GM19372 (cell line): Measurements from ENCODE around the gene CMTM5.

ENCODE experiments used
- ATAC-seq: cut with Tn5 transposase; IDR thresholded peaks from one replicate; pipeline ENCODE4 v1.9.1; 2021; ENCODE audit warnings: mild to moderate bottlenecking, low read depth, moderate library complexity; ENCODE audit not compliant: unreplicated experiment

Gene CMTM5, protein sequence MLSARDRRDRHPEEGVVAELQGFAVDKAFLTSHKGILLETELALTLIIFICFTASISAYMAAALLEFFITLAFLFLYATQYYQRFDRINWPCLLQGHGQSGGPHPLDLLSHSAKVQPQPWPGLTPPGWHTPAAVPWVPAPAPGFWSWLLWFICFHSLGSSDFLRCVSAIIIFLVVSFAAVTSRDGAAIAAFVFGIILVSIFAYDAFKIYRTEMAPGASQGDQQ

DNA sequence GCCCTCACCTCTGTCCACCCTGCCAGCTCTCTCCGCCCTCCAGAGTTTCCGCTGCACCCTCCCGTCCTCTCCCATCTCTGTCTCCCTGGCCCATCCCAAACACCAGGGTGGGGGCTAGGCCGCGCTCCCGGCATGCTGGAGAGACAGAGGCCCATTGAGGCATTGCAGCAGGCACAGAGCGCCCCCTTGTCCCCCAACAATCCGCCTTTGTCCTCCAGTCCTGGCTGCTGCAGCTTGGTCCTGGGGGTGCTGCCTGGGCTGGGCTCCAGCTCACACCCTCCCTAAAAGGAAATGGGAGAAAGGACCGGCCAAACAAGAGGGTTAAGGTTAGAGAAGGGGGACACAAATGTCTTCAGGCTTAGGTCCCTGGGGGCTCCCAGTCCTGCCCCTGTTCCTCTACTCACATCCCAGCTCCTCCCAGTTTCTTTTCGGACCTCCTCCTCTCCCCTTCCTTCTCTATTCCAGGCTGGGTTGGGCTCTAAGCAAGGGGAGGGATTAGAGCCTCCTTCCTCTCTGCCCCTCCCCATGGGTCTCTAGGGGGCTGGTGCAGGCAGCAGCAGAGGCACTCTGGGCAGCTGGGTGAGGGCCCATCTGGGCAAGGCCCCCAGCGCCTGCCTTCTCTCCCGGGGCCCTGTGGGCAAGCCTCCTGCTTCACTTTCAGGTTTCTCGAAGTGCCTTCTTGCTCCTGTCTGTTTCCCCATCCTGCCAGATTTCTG lies at the start of gene CMTM5:
CMTM5 (plus strand) TSS at position 565 of the 716 bp plus-strand sequence. CDS start 206 bp downstream, outside the sequence.
- ATAC-seq, result no peak

DNA sequence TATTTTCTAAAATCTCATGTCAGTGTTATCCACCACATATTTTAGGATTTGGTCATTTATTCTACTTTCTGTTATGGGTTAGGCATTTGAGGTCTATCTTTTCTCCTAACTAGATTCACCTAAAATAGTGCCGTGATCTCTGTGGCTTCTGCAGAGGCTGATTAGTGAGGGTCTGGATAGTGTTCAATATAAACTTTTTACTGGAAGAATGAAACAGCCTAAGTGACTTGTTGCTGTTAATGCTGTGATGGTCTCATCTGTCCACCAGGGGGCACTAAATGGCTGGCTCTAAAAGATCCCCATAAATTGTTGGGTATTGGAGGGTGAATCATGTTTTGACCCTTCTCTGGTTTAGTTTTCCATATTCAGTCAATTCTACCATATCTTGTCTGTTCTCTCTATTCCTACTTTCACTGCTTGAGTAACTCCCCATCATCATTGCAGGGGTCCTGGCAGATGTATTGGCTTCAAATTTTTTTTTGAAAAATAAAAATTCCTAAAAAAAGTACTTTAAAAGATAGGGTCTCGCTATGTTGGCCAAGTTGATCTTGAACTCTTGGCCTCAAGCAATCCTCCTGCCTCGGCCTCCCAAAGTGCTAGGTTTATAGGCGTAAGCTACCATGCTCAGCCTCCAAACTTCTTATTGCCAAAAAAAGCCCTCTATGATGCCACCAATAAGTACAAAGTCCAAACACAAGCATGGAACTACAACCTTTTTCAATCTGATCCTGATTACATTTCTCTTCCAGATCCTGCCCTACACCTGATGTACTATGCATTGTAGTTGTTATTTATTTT lies 48.7 kb upstream of the CMTM5 start:
- ATAC-seq, result no peak

- ATAC-seq, result no peak
Observed at GRCh38 chr14:23335623-23336022, 41.2 kb upstream of the CMTM5 start.

DNA sequence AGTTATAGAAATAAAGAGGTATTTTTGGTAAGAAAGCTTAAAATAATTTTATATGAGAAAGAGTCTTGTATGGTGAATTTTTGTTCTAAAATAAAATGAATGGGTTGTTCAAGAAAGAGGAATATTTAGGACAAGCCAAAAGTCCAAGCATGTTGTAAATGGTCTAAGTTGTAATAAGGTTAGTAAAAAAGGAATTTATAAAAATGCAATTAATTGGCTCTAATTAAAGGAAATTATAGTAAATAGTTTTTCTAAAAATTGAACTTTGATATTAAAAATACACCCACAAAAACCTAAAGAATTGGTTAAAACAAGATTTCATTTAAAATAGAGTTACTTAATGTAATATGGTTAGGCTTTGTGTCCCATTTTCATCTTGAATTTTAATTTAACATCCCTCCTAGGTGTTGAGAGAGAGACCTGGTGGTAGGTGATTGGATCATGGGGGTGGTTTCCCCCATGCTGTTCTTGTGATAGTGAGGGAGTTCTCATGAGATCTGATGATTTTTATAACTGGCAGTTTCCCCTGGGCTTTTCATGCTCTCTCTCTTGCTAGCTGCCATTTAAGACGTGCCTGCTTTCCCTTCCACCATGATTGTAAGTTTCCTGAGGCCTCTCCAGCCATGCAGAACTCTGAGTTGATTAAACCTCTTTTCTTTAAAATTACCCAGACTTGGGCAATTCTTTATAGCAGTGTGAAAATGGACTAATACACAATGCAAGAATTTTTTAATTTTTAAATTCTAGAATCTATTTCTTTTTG lies 37.2 kb upstream of the CMTM5 start:
- no peak for ATAC-seq

- ATAC-seq, result no peak
Observed at GRCh38 chr14:23344481-23344880, 32.4 kb upstream of the CMTM5 start.

GRCh38 chr14:23345987-23346692 lies 30.7 kb upstream of the CMTM5 start:
- ATAC-seq, result no peak

- no peak for ATAC-seq
Observed at GRCh38 chr14:23346693-23347405, 30.0 kb upstream of the CMTM5 start.

- ATAC-seq, result no peak
Observed at GRCh38 chr14:23347406-23348296, 29.2 kb upstream of the CMTM5 start.

DNA sequence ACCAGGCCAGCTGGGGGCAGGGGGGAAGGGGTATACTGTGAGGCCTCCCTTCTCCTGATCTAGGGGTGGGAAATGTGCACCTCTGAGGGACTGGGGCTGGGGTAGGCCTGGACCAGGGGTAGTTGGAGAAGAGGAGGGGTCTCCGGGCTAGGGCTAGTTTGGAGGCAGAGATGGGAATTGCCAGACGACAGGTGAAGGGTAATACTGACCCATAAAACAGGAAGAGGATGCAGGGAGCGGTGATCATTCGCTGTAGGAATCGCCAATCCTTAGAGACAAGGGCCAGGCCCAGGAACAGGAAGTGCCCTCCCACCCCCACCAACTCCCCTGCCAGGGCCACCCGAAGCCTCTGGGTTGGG lies 28.6 kb upstream of the CMTM5 start:
- no peak for ATAC-seq

GRCh38 chr14:23349156-23349845 lies 27.5 kb upstream of the CMTM5 start:
- no peak for ATAC-seq

DNA sequence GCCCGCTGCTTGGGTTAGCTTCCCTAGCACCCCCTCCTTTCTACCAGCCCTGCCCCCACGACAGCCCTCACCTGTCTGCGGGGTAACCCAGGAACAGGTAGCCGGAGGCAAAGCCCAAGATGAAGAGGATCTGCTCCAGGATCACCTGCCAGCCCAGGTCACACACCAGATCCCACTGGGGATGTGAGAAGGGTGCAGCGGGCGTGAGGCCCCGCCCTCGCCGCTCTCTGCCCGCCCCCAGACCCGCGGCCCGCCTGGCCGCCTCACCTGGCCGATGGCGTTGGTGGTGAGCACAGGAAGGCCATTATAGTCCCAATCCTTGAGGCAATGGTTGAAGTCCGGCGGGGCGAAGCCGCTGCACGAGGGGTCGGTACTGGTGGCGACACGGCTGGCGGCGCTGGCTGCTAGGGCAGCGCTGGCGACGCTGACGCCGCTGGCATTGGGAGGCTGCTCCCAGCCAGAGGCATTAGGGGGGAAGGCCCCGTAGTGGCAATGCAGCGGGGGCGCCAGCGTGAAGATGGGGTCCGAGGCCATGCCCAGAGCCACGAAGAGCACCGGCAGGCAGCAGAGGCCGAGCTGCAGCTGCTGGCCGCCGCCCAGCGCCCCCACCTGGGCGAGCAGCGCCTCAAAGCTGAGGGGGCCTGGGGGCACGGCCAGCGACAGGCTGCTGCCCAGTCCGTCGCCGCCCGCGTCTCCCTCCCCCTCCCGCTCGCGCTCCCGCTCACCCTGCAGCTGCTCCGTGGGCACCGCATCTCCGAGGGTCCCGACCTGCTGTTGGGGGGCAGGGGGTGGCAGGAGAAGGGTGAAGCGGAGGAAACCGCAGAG lies 25.0 kb upstream of the CMTM5 start:
- ATAC-seq, result no peak

DNA sequence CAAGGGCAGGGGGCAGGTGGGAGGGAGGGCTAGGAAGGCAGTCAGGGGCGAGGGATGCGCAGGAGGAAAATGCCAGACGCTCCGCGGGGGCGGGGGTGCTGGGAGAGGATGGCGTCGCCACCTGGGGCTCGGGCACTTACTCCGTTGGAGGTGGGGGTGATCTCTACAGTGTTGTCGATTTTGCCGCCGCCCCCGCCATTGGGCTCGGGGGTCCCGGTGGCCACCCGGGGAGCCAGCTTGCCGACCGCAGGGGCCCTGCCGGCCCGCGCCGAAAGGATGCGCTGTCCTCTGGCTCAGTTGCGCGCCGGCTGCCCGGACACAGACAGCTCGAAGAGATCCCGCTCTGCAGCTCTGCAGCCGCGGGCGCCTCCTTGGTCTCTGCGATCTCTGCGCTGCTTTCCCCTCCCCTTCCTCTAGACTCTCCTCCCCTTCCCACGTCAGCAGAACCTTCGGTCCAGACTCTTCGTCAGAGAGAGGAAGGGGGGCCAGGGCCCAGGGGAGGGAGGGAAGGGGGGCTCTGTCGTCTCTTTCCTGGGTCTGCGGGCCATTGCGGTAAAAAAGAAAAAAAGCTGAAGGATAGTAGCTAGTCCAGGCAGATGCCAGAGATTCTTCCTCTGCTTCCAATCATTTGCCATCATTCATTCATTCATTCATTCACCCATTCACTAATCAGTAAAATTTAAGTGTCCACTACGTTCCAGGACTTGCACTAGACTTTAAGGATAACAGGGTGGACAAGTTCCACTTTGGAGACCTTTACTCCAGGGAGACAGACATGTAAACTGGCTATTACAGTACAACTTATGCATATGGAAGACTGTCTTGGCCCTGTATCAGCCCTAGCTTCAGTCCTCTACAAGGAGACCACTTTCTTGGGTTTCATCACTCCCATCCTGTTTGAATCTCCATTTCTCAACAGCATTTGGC lies 24.1 kb upstream of the CMTM5 start, which contains the start of gene SLC22A17:
SLC22A17 (minus strand) TSS at position 382 of the 927 bp plus-strand sequence.
- no peak for ATAC-seq

DNA sequence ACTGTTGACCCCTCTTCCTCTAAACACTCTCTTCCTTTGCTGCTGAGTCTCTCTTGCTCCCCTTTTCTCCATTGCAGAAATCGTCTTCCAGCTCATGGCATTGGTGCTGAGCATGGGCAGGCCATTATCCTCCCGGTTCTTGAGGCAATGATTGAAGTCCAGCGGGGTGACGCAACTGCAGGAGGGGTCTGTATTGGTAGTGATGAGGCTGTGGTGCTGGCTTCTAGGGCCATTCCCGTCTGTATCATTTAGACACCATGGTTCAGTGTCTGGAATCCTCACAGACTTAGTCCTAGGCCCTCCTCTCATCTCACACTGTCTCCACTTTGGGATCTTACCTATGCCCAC lies 23.4 kb upstream of the CMTM5 start:
- ATAC-seq, result no peak

DNA sequence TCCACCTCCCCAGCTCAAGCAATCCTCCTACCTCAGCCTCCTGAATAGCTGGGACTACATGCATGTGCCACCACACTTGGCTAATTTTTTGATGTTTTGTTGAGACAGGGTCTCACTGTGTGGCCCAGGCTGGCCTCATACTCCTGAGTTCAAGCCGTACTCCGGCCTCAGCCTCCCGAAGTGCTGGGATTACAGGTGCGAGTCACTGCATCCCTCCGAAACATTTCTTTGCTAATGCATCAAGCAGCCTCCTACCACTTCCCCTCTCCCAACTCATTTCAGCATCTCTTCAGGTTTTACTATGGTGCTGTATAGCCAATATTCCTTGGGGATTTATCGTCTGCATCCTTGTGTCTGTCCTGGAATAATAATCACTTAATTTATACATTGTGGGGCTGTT lies 21.9 kb upstream of the CMTM5 start:
- ATAC-seq, result no peak

DNA sequence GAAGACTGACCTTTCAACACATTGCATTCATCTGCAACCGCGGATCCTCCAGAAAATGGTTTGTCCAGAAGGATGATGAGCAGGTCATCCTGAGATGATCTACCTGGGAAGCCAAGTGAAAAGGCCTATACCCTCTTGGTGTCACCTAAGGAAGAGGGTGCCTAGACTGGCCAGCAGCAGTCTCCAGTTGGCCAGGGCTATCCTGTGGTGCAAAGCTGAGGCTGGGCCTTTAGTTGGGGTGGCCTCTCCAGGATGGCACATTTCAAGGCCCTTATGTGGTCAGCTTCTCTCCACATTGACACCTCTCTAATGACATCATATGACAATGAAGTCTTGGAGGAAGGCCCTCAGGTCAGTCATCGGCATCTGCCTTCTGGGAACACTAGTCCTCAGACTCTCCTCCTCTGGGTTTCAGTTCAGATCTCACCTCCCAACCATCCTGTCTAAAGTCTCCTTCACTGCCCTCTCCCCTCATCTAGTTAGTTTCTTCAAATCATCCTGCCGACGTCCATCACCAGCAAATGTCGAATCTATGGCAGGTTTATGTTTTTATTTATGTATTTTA lies 20.9 kb upstream of the CMTM5 start:
- no peak for ATAC-seq

DNA sequence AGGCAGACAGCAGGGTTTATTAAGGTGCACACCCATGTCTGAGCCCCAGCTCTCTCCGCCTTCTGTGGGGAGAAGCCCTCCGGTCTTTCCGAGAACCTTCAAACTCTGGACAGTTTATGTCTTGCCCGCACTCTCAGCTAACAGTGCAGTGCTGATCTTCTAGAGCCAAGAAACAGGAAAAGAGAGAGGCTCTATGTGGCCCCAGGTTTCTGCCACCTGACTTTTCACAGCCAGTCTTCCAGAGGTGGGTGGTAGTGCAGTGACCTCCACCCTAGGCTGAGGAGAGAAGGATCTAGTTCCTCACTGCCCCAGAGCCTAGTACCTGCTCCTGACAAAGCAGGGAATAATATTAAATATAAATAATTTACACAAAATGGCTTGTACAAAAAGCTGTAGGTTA lies 20.2 kb upstream of the CMTM5 start:
- ATAC-seq, result no peak
